Stomach (tissue), 9 donors: ENCODE data around the gene FBXW8. TPM values are rescaled to one million over a fixed set of nuclear protein-coding genes. Genes with fewer than 3 reads are reported as not detected.

Source experiments
- DNase-seq, 2 donors: peaks; one replicate each; pipeline versions ENCODE4 v3.0.0 to v3.0.0-alpha.2; 2013 to 2019
- H3K27ac ChIP-seq, 5 donors: fragments of 200-600 bp in 4 of 5; sonication (generic) in 4 of 5; one replicate each; pipeline ENCODE4 v1.5.1; 2013 to 2019; ENCODE audit warnings: mild to moderate bottlenecking in 1 of 5, moderate library complexity in 1 of 5
- H3K27me3 ChIP-seq, 3 donors: fragments of 200-600 bp; sonication (generic); one replicate each; pipeline ENCODE4 v1.5.1; 2017 to 2019; ENCODE audit warnings: mixed run types in 1 of 3
- H3K36me3 ChIP-seq, 4 donors: fragments of 200-600 bp; sonication (generic); 1 replicate in 3 of 4; 2 replicates in 1 of 4; pipeline ENCODE4 v1.5.1; 2016 to 2019
- H3K4me1 ChIP-seq, 4 donors: fragments of 200-600 bp; sonication (generic); one replicate each; pipeline ENCODE4 v1.5.1; 2016 to 2019
- H3K4me3 ChIP-seq, 4 donors: fragments of 200-600 bp; sonication (generic) in 3 of 4; one replicate each; pipeline ENCODE4 v1.5.1; 2016 to 2019; ENCODE audit warnings: mild to moderate bottlenecking in 1 of 4
- H3K9me3 ChIP-seq, 4 donors: fragments of 200-600 bp; sonication (generic); one replicate each; pipeline ENCODE4 v1.5.1; 2016 to 2019
- EP300 ChIP-seq: sonication (generic); formaldehyde crosslinking; IDR thresholded peaks from one replicate; pipeline ENCODE4 v1.6.1; 2017; ENCODE audit warnings: antibody characterized with exemption
- POLR2A ChIP-seq, 4 donors: fragments of 450-650 bp; IDR thresholded peaks; one replicate each; pipeline ENCODE4 v1.6.1; 2016; ENCODE audit warnings: antibody characterized with exemption in 4 of 4, control low read depth in 2 of 4, mild to moderate bottlenecking in 1 of 4, moderate library complexity in 1 of 4
- POLR2AphosphoS5 ChIP-seq, 3 donors: sonication (generic); formaldehyde crosslinking; IDR thresholded peaks; one replicate each; pipeline ENCODE4 v1.6.1; 2016; ENCODE audit warnings: antibody characterized with exemption in 3 of 3
- WGBS, 5 donors: extraction: QIAGEN DNeasy Blood & Tissue Kit in 3 of 5; methylation state at CpG; one replicate each; pipeline versions ENCODE4 v1.1.5 to v1.1.7; 2013 to 2018; 5-methylcytosine and 5-hydroxymethylcytosine counted together
- intact Hi-C: fragments of 100-400 bp; cut with DNase I; formaldehyde crosslinking; loops from one replicate; pipeline ENCODE4 v1.15.1; 2023; ENCODE audit warnings: low total_unique reads
- polyA plus RNA-seq, 3 donors: library from polyadenylated mRNA; stranded (reverse); fragments of 200-250 nt; gene quantifications; one replicate each; pipeline ENCODE4 v1.2.3, GENCODE V29; 2013
- total RNA-seq, 5 donors: library from RNA; depleted of rRNA; stranded (reverse); fragments of >200 nt; gene quantifications; one replicate each; pipeline versions ENCODE4 v1.1.0 to v1.2.3, GENCODE V29; 2014 to 2016
- TF ChIP-seq, protein P1 (sequence below), 7 experiments: fragments of 450-650 bp in 4 of 7; fragments of 200-600 bp in 3 of 7; sonication (generic) in 3 of 7; IDR thresholded peaks; one replicate each; pipeline ENCODE4 v1.5.1; 2016 to 2019; ENCODE audit warnings: antibody characterized with exemption in 7 of 7, control low read depth in 2 of 7, mild to moderate bottlenecking in 1 of 7
- donor health status: healthy with polysubstance abuse.
- donor health status: Bipolar disorder and iron deficiency.
- donor health status: healthy.

Gene FBXW8
- total and polyA plus RNA-seq, 8 donors, result 3.2 to 28.7 (median 6.7) TPM

- Histone ChIP-seq H3K4me1 (peaks cover 13 to 49% (median 33%) of the 10 kb centered on the region in 4 donors), H3K27me3 (no peaks in the 10 kb centered on the region), H3K9me3 (no peaks in the 10 kb centered on the region), H3K36me3 (peaks cover 49 to 80% (median 72%) of the 10 kb centered on the region in 4 donors), H3K27ac (peak overlapping the region in 1 of 5 donors; percentile 24), H3K4me3 (no peak overlapping the region)
- WGBS, 5 donors, result 41 to 68% (median 56%) methylated on average over 13 to 14 of the region's 14 CpGs
- peak in 1 of 2 donors; percentile 40 for DNase-seq
- intact Hi-C loops, result loop anchor here (5.0 kb wide), 1 partner anchor 89 kb away; no protein-coding TSS in a partner anchor
- TF ChIP-seq, protein P1, sequence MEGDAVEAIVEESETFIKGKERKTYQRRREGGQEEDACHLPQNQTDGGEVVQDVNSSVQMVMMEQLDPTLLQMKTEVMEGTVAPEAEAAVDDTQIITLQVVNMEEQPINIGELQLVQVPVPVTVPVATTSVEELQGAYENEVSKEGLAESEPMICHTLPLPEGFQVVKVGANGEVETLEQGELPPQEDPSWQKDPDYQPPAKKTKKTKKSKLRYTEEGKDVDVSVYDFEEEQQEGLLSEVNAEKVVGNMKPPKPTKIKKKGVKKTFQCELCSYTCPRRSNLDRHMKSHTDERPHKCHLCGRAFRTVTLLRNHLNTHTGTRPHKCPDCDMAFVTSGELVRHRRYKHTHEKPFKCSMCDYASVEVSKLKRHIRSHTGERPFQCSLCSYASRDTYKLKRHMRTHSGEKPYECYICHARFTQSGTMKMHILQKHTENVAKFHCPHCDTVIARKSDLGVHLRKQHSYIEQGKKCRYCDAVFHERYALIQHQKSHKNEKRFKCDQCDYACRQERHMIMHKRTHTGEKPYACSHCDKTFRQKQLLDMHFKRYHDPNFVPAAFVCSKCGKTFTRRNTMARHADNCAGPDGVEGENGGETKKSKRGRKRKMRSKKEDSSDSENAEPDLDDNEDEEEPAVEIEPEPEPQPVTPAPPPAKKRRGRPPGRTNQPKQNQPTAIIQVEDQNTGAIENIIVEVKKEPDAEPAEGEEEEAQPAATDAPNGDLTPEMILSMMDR (IDR thresholded peaks at IDR 0.05), result no peak
- TF ChIP-seq POLR2AphosphoS5 (IDR thresholded peaks at IDR 0.05) (no peak), POLR2A (IDR thresholded peaks at IDR 0.05) (no peak), EP300 (no peak)
Observed at GRCh38 chr12:117028254-117028653, 117.5 kb downstream of the FBXW8 start.

- Histone ChIP-seq H3K4me3 (no peak overlapping the region), H3K27ac (no peak overlapping the region), H3K27me3 (no peaks in the 10 kb centered on the region), H3K9me3 (no peaks in the 10 kb centered on the region), H3K36me3 (peaks cover 30 to 59% (median 51%) of the 10 kb centered on the region in 4 donors), H3K4me1 (peaks cover 33 to 66% (median 52%) of the 10 kb centered on the region in 4 donors)
- intact Hi-C loops, result no loop called here
- peak in 1 of 2 donors; percentile 17 for DNase-seq
- TF ChIP-seq POLR2AphosphoS5 (IDR thresholded peaks at IDR 0.05) (no peak), EP300 (no peak), POLR2A (IDR thresholded peaks at IDR 0.05) (no peak)
- TF ChIP-seq, protein P1 (IDR thresholded peaks at IDR 0.05), result no peak
- WGBS, 5 donors, result 77 to 83% (median 81%) methylated on average over 19 of the region's 19 CpGs
Observed at GRCh38 chr12:117030187-117030900, 119.6 kb downstream of the FBXW8 start.

DNA sequence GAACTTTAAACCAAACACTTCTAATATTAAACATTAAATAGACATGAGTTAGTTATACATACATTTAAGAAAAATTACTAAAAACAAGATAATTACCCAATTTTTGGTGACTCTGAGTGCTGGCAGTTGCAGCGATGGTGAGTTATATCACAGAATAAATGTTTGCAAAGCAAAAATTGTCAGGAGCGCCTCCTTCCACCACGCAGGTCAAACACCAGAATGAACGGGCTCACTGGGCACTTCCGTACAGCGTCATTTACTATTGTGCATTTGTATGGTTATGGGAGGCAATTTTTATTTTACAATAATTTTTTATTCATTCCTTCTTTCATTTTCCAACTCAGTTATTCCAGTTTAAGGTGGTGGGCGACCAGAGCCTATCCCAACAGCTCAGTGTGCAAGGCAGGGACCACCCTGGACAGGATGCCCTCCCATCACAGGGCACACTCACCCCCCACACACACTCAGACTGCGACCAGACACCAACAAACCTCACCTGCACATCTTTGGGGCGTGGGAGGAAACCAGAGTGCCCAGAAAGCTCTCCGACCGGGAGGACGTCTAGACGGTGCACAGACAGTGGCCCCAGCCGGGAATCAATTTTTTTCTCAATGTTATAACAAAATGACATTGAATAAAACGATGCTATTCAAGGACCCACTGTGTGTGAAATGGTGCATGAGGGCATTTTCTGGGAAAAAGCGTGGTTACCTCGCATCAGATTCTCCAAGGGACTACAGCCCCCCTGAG, 121.3 kb downstream of the FBXW8 start:
- Histone ChIP-seq H3K4me3 (no peak overlapping the region), H3K27me3 (no peaks in the 10 kb centered on the region), H3K9me3 (no peaks in the 10 kb centered on the region), H3K4me1 (peaks cover 33 to 64% (median 46%) of the 10 kb centered on the region in 4 donors), H3K27ac (peak overlapping the region in 1 of 5 donors; percentile 29), H3K36me3 (peaks cover 28 to 45% (median 39%) of the 10 kb centered on the region in 4 donors)
- DNase-seq, result peak in 1 of 2 donors; percentile 29
- 58 to 73% (median 67%) methylated on average over 17 of the region's 17 CpGs for WGBS, 5 donors
- intact Hi-C loops, result no loop called here
- TF ChIP-seq EP300, result no peak
- no peak for TF ChIP-seq POLR2AphosphoS5 (IDR thresholded peaks at IDR 0.05)
- TF ChIP-seq POLR2A (IDR thresholded peaks at IDR 0.05), result no peak
- TF ChIP-seq, protein P1 (IDR thresholded peaks at IDR 0.05), result no peak

GRCh38 chr12:117032593-117033381, 122.0 kb downstream of the FBXW8 start:
- DNase-seq, result peak; percentile 25 to 78
- TF ChIP-seq EP300 (no peak), POLR2A (IDR thresholded peaks at IDR 0.05) (no peak), POLR2AphosphoS5 (IDR thresholded peaks at IDR 0.05) (no peak)
- TF ChIP-seq, protein P1 (IDR thresholded peaks at IDR 0.05), result no peak
- WGBS, 5 donors, result 54 to 71% (median 60%) methylated on average over 11 to 34 of the region's 34 CpGs
- intact Hi-C loops, result no loop called here
- Histone ChIP-seq H3K4me3 (peak overlapping the region in 1 of 4 donors; percentile 18), H3K36me3 (peaks cover 20 to 37% (median 32%) of the 10 kb centered on the region in 4 donors), H3K9me3 (no peaks in the 10 kb centered on the region), H3K27ac (peak overlapping the region in 3 of 5 donors; percentile 29 to 58 (median 43)), H3K27me3 (no peaks in the 10 kb centered on the region), H3K4me1 (peaks cover 33 to 64% (median 49%) of the 10 kb centered on the region in 4 donors)
